Measurements from ENCODE around the gene MBNL1.

GRCh38 chr3:152339881-152340505 lies 71.3 kb downstream of the MBNL1 start:
- TF ChIP-seq EZH2 (IDR thresholded peaks at IDR 0.05) (no peak), POLR2AphosphoS5 (IDR thresholded peaks at IDR 0.05; ENCODE audit: borderline replicate concordance, low read depth, low read length) (no peak)
